GM23248 (cell line): ENCODE measurements around the gene LMO1.

Experiments used
- EZH2 ChIP-seq: fragments of 200-600 bp; sonication (generic); IDR thresholded peaks from 2 replicates; pipeline ENCODE4 v1.6.1; 2018; ENCODE audit warnings: antibody characterized with exemption, mild to moderate bottlenecking; ENCODE audit not compliant: insufficient read depth, poor library complexity, severe bottlenecking
- EZH2phosphoT487 ChIP-seq: fragments of 200-600 bp; sonication (generic); IDR thresholded peaks from 2 replicates; pipeline ENCODE4 v1.6.1; 2018; ENCODE audit warnings: antibody characterized with exemption, moderate library complexity, mild to moderate bottlenecking, low read depth; ENCODE audit not compliant: insufficient read depth

DNA sequence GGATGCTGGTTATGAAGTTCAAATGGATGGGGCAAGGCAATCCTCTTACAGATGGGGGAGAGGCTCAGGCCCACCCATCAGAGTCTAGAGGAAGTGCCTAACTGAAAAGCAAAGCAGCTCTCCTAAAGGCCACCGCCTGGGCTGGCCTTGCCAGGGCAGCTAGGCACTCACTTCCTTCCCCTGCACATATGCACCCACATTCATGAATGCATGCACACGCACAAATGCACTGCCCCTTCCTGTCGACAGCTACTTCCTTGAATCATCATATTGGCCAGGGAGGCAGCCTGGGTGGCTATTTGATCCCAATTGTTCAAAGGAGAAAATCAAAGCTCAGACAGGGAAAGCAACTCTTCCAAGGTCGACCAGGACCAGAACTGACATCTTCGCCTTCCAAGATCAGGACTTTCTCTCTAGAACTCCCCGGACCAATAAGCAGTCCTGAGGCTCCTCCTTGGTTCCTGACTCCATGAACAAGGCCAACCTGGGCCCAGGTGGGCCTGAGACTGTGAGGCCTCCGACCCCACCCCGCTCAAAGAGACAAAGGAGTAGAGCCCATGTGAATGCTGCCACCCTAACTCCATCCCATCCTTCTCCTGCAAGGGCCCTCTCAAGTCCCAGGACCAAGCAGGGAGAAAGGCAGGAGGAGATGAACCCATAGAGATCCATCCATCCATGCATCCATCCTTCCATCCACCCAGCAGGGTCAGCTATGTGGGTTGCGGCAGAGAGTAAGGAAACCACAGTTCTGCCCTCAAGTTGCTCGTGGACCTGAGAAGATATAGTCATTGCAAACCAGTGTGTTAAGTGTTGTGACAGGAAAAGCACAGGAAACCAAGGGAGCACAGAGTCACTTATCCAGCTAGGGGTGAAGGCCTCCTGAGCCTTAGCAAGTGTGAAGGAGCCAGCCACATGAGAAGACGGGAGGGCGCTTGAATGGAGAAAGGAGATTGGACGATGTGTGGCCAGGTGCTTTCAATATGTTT, 35.4 kb upstream of the LMO1 start:
- TF ChIP-seq EZH2phosphoT487: no peak
- TF ChIP-seq EZH2: no peak
